ENCODE results near the gene ATP10A. TPM values are rescaled to one million over a fixed set of nuclear protein-coding genes. Genes with fewer than 3 reads are reported as not detected.

Gene ATP10A, protein sequence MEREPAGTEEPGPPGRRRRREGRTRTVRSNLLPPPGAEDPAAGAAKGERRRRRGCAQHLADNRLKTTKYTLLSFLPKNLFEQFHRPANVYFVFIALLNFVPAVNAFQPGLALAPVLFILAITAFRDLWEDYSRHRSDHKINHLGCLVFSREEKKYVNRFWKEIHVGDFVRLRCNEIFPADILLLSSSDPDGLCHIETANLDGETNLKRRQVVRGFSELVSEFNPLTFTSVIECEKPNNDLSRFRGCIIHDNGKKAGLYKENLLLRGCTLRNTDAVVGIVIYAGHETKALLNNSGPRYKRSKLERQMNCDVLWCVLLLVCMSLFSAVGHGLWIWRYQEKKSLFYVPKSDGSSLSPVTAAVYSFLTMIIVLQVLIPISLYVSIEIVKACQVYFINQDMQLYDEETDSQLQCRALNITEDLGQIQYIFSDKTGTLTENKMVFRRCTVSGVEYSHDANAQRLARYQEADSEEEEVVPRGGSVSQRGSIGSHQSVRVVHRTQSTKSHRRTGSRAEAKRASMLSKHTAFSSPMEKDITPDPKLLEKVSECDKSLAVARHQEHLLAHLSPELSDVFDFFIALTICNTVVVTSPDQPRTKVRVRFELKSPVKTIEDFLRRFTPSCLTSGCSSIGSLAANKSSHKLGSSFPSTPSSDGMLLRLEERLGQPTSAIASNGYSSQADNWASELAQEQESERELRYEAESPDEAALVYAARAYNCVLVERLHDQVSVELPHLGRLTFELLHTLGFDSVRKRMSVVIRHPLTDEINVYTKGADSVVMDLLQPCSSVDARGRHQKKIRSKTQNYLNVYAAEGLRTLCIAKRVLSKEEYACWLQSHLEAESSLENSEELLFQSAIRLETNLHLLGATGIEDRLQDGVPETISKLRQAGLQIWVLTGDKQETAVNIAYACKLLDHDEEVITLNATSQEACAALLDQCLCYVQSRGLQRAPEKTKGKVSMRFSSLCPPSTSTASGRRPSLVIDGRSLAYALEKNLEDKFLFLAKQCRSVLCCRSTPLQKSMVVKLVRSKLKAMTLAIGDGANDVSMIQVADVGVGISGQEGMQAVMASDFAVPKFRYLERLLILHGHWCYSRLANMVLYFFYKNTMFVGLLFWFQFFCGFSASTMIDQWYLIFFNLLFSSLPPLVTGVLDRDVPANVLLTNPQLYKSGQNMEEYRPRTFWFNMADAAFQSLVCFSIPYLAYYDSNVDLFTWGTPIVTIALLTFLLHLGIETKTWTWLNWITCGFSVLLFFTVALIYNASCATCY (N-terminal part only)
- total RNA-seq, result 10 to 100 TPM; 15.5 to 15.8 TPM

- Mint-ChIP-seq H3K27ac (peak within 1 kb of the TSS; percentile 93), H3K36me3 (ENCODE audit: low read depth) (peaks cover 22% of the 10 kb centered on the region), H3K4me3 (peak within 1 kb of the TSS; percentile 99), H3K27me3 (no peaks in the 10 kb centered on the region), H3K9me3 (no peaks in the 10 kb centered on the region), H3K4me1 (peaks cover 14% of the 10 kb centered on the region)
- peak; percentile 36 for ATAC-seq (replicated peaks)
Measured at GRCh38 chr15:25863111-25863967, at the start of gene ATP10A. TSS of gene ATP10A (minus strand) at chr15:25863327. CDS start at chr15:25863096, 231 bp downstream.

DNA sequence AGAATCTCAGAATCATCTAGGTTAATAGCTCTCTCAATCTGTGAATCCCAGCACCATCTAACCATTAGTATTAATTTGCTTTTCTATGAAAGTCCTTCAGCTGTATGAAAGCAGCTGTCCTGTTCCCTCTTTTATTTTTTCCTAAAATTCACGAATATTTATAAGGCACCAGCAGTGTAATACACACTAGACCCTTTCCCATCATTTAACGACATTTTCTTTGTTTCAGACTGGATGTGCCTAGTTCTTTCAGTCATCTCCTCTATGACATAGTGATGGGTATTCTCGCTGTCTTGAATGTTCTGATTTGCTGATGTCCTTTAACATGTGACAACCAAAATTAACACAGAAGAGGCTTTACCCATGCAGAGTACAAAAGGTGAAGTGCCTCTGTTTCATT lies 48.9 kb upstream of the ATP10A start:
- H3K36me3 Mint-ChIP-seq (ENCODE audit: low read depth), result no peaks in the 10 kb centered on the region
- no peak for ATAC-seq (replicated peaks)

DNA sequence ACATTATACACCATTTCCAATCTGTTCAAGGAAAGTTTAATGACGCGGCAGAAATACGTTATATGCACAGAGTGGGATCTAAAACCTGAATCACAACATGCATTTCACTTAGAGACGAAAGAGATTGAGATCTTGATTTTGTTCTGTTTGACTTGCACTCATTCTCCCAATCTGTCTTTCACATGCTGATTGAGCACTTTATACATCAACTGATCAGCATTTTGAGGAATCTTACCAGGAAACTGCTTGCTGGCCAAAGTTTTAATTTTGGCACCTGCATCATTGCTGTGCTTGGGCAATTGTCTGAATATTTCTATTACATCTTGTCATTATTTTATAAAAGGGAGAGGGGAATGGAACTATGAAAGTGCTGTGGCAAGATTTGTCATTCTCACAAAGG lies 47.7 kb upstream of the ATP10A start:
- ATAC-seq (replicated peaks), result no peak
- Mint-ChIP-seq H3K4me3 (no peak overlapping the region), H3K36me3 (ENCODE audit: low read depth) (no peaks in the 10 kb centered on the region), H3K9me3 (no peaks in the 10 kb centered on the region), H3K4me1 (no peaks in the 10 kb centered on the region), H3K27ac (no peak overlapping the region), H3K27me3 (no peaks in the 10 kb centered on the region)

More for the DNA sequence above, 48.9 kb upstream of the ATP10A start:
- Mint-ChIP-seq H3K4me1 (no peaks in the 10 kb centered on the region), H3K4me3 (no peak overlapping the region), H3K27ac (no peak overlapping the region), H3K9me3 (no peaks in the 10 kb centered on the region), H3K27me3 (no peaks in the 10 kb centered on the region)

GRCh38 chr15:25909806-25910205 lies 46.7 kb upstream of the ATP10A start:
- H3K36me3 Mint-ChIP-seq (ENCODE audit: low read depth), result no peaks in the 10 kb centered on the region
- H3K27ac Mint-ChIP-seq, result no peak overlapping the region
- H3K27me3 Mint-ChIP-seq, result no peaks in the 10 kb centered on the region
- ATAC-seq (replicated peaks), result no peak
- no peaks in the 10 kb centered on the region for H3K4me1 Mint-ChIP-seq
- no peaks in the 10 kb centered on the region for H3K9me3 Mint-ChIP-seq
- no peak overlapping the region for H3K4me3 Mint-ChIP-seq

DNA sequence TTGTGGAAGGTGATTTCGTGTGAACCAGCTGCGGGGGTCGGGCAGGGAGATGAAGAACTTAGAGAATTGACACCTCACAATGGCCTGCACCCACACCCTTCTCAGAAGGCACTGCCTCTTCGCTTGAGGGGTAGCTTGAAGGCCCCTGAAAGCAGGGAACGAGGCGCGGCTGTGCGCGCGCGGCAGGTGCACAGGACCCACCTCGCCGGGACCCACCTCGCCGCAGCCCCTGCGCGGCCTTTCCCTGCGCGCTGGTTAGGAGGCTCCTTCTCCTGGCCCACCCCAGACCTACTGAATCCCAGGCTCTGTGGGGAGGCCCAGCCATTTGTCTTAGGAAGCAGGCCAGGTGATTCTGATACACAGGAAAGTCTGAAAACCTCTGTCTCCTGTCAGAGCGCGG lies 46.2 kb upstream of the ATP10A start:
- no peaks in the 10 kb centered on the region for H3K36me3 Mint-ChIP-seq (ENCODE audit: low read depth)
- H3K4me3 Mint-ChIP-seq, result no peak overlapping the region
- H3K4me1 Mint-ChIP-seq, result no peaks in the 10 kb centered on the region
- ATAC-seq (replicated peaks), result no peak
- no peak overlapping the region for H3K27ac Mint-ChIP-seq
- no peaks in the 10 kb centered on the region for H3K27me3 Mint-ChIP-seq
- H3K9me3 Mint-ChIP-seq, result no peaks in the 10 kb centered on the region

- H3K9me3 Mint-ChIP-seq, result no peaks in the 10 kb centered on the region
- H3K27me3 Mint-ChIP-seq, result no peaks in the 10 kb centered on the region
- H3K36me3 Mint-ChIP-seq (ENCODE audit: low read depth), result no peaks in the 10 kb centered on the region
- no peak overlapping the region for H3K4me3 Mint-ChIP-seq
- no peaks in the 10 kb centered on the region for H3K4me1 Mint-ChIP-seq
- ATAC-seq (replicated peaks), result peak; percentile 65
- H3K27ac Mint-ChIP-seq, result no peak overlapping the region
Measured at GRCh38 chr15:25905140-25905539, 42.0 kb upstream of the ATP10A start.

DNA sequence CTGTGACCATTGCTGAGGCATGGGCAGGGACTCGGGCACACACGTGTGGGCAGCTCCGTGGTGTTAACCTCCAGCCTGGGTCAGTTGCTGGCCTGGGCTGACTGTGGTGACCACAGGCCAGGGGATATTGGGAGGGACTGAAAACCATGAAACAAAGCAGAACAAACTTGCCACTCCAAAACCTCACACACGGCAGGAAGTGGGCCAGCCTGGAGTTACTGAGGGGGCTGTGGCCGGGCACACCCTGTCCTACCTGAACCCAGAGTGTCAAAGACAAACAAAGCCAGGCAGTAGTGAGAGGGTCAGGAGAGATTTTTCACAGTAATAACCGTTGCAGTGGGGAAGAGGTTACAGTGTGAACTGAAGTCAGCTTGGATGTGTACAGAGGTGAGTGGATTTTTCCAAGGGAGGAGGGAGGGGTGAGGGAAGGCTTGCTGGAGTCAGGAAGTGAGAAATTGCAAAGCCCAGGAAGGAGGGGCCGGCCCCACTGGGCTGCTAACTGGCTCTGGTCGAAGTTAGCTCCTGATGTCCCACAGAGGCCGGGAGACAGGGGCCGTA lies 40.0 kb upstream of the ATP10A start:
- ATAC-seq (replicated peaks), result no peak
- no peaks in the 10 kb centered on the region for H3K36me3 Mint-ChIP-seq (ENCODE audit: low read depth)

DNA sequence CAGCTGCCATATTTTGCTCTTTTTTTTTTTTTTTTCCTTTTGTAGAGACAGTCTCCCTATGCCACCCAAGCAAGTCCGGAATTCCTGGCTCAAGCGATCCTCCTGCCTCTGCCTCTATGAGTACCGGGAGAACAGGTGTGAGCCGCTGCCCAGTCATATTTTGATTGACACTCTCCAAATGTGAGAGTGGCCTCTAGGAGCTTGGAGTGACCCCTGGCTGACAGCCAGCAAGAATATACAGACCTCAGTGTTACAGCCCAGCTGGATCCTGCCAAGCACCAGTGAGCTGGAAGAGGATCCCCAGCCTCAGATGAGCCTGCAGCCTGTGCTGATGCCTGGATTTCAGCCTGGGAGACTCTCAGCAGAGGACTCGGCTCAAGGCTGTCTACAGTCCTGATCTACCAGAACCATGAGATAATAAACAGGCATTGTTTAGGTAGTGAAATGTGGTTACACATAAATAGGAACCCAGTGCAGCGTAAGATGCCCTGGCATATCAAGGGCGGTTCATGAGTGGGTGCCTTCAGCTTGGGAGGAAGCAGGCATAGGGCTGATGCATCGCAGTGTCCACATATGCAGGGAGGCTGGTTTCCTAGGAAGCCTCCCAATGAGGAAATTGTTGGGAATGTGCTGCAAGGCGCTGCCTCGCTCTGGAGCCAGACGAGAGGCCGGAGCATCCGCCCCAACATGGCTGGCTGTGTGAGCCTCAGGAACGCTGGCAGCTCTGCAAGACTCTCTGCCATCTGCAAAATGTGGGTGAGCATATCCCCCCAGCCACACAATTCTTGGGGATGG lies 38.9 kb upstream of the ATP10A start:
- no peaks in the 10 kb centered on the region for H3K27me3 Mint-ChIP-seq
- no peak overlapping the region for H3K4me3 Mint-ChIP-seq
- H3K27ac Mint-ChIP-seq, result no peak overlapping the region
- H3K9me3 Mint-ChIP-seq, result no peaks in the 10 kb centered on the region
- no peak for ATAC-seq (replicated peaks)
- no peaks in the 10 kb centered on the region for H3K4me1 Mint-ChIP-seq
- H3K36me3 Mint-ChIP-seq (ENCODE audit: low read depth), result no peaks in the 10 kb centered on the region

More for the DNA sequence above, 40.0 kb upstream of the ATP10A start:
- Mint-ChIP-seq H3K27me3 (no peaks in the 10 kb centered on the region), H3K4me3 (no peak overlapping the region), H3K9me3 (no peaks in the 10 kb centered on the region), H3K27ac (peak overlapping the region; percentile 62), H3K4me1 (no peaks in the 10 kb centered on the region)

DNA sequence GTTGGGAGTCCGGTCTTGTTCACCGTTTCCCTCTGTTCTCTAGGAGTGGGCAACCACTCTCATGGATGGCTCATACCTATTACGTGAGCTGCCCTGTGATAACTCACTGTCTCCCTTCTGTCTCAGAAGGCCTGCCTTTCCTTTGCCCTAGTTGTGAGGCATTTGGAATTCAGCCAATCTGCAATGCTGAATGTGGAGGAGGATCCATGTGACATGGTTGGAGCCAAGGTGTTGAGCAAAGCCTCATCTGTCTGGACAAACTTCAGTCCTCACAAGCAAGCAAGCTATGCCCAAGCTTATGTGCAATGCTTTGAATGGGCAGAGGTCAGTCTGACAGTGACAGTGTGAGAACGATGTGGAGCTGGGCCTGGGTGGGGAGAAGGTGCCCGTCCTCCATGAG lies 37.8 kb upstream of the ATP10A start:
- ATAC-seq (replicated peaks), result no peak
- no peaks in the 10 kb centered on the region for H3K27me3 Mint-ChIP-seq
- H3K9me3 Mint-ChIP-seq, result no peaks in the 10 kb centered on the region
- no peak overlapping the region for H3K4me3 Mint-ChIP-seq
- no peaks in the 10 kb centered on the region for H3K4me1 Mint-ChIP-seq
- H3K27ac Mint-ChIP-seq, result no peak overlapping the region
- no peaks in the 10 kb centered on the region for H3K36me3 Mint-ChIP-seq (ENCODE audit: low read depth)

DNA sequence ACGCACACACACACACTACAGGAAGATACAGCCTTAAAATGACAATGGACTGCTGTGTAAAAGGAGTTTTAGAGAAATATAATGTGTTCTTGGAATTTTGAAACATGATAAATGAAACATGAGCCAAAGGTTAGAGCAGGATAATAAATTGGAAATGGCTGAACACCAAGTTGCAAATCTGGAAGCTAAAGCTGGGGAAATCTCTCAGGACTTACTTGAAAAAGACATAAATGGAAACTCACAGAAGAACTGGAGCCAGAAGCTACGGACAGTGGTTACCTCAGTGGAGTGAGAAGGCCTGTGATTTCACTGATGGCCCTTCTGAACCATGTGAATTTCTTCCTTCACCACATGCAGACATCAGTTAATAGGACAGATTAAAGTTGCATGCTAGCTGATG lies 37.3 kb upstream of the ATP10A start:
- Mint-ChIP-seq H3K9me3 (no peaks in the 10 kb centered on the region), H3K4me3 (no peak overlapping the region), H3K36me3 (ENCODE audit: low read depth) (no peaks in the 10 kb centered on the region), H3K27ac (no peak overlapping the region), H3K27me3 (no peaks in the 10 kb centered on the region), H3K4me1 (no peaks in the 10 kb centered on the region)
- ATAC-seq (replicated peaks), result no peak

DNA sequence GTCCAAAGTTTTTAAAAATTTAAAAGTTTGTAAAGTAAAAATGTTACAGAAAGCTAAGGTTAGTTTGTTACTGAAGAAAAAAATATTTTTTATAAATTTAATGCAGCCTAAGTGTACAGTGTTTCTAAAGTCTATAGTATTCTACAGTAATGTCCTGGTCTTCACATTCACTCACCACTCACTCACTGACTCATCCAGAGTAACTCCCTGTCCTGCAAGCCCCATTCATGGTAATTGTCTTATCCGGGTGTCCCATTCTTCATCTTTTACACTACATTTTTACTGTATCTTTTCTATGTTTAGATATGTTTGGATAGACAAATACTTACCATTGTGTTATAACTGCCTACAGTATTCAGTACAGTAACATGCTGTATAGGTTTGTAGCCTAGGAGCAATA lies 36.7 kb upstream of the ATP10A start:
- no peaks in the 10 kb centered on the region for H3K36me3 Mint-ChIP-seq (ENCODE audit: low read depth)
- H3K4me1 Mint-ChIP-seq, result no peaks in the 10 kb centered on the region
- no peaks in the 10 kb centered on the region for H3K27me3 Mint-ChIP-seq
- no peaks in the 10 kb centered on the region for H3K9me3 Mint-ChIP-seq
- no peak overlapping the region for H3K27ac Mint-ChIP-seq
- ATAC-seq (replicated peaks), result no peak
- no peak overlapping the region for H3K4me3 Mint-ChIP-seq

DNA sequence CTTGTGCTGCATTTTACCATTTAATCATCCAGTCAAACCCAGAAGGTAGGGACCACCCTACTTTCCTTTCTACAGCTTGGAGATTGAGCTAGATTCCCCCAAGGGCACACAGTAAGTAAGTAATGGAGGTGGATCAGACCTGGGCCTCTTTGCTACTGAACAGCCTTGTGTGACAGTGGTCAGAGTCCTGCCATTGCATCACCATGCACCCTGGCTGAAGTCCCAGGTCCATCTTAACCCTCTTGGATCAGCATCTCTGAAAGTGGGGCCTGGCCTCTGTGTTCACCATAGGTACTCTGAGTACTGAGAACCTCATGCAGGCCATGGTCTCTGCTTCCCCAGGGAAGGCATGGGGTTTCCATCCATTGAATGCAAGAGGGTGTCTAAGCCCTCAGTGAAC lies 34.5 kb upstream of the ATP10A start:
- H3K9me3 Mint-ChIP-seq, result no peaks in the 10 kb centered on the region
- H3K4me1 Mint-ChIP-seq, result no peaks in the 10 kb centered on the region
- H3K27me3 Mint-ChIP-seq, result peaks cover 3% of the 10 kb centered on the region
- no peaks in the 10 kb centered on the region for H3K36me3 Mint-ChIP-seq (ENCODE audit: low read depth)
- ATAC-seq (replicated peaks), result no peak
- H3K4me3 Mint-ChIP-seq, result no peak overlapping the region
- no peak overlapping the region for H3K27ac Mint-ChIP-seq

DNA sequence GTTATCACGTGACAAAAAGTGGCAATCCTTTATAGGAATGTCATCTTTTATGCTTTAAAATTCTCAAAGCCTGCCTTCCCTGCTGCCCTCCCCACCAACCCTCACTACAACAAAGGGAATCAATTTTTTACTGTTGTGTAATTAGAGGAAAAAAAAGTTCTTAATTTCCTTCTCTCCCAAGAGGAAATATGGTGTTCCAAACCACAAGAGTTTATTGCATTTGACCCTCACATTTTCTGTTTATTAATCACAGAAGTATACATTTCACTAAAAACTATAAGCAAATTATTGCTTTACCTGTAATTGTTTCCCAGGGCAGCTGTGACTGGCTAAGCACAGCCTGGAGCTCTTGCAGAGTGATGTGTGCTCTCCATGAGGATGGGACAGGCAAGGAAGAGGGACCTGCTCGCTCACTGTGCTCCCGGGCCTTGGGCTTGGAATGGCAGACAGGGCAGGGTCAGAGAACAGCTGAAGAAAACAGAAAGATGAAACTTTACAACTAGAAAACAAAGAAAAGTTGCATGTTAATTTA lies 31.3 kb upstream of the ATP10A start:
- Mint-ChIP-seq H3K4me3 (no peak overlapping the region), H3K36me3 (ENCODE audit: low read depth) (no peaks in the 10 kb centered on the region), H3K4me1 (no peaks in the 10 kb centered on the region), H3K27me3 (peaks cover 3% of the 10 kb centered on the region), H3K9me3 (no peaks in the 10 kb centered on the region), H3K27ac (no peak overlapping the region)
- ATAC-seq (replicated peaks), result no peak
